Stimulated activated CD4-positive, alpha-beta T cell treated with anti-CD3 and anti-CD28 coated beads, Interleukin-1b, Interleukin-23, amount 100 ng/mL, for 48 hours (primary cell): ENCODE measurements around the gene CCDC110.

Experiments
- DNase-seq: peaks from one replicate; pipeline ENCODE4 v3.0.0-alpha.2; 2020

CCDC110 gene

DNA sequence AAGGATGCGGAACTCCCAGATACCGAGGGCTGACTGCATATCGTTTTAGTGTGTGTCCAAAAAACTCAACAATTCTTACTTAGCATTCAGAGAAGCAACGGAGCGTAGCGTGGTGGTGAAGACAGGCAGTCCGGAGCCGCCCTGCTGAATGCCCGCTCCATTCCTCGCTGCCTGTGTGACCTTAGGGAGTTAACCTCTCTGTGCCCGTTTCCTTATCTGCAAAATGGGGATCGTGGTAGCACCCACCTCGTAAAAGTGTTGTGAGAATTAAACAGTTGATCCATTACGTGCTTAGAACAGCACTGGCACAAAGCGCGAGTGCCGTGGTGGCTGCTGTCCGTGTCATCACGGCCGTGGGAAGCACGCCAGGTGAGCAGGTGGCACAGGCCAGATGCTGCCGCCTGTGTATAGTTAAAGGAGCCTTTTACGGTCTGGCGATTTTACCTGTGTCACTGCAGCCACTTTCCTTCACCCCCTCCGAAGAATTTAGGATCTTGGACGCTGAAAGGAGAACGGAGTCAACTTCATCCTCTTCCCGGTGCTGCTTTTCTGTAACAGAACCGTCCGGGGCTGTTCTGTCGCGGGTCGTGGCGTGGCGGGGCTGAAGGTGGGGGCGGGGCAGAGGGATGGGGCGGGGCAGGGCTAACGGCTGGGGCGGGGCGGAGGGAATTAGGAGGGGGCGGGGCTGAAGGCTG lies 885 bp downstream of the CCDC110 start:
- DNase-seq, result peak; percentile 18

DNA sequence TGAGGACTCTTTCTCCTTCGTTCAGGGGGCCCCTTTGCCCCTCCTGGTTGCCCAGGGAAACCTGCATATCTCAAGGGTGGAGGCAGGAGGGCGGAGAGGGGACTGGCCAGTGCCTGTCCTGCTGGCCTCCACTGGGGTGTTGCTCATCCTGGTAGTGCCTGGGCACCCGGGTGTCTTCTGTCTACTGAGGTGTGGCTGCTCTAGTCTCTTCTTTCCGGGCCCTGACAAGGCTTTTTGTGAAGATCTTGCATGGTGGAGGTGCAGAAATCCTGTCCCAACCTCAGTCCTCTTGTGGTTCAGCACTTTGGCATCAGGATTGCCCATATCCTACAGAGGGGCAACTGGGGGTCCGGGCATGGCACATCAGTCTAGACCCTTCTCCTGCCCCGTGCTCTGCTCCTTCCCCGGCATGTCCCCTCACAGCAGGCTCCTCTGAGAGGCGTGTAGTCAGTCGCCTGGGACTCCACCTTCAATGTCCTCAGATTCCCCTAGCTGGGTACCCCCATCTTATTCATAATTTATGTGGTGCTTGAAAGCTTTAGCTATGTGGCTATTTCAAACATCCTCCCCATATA lies 1.9 kb downstream of the CCDC110 start:
- DNase-seq, result no peak

DNA sequence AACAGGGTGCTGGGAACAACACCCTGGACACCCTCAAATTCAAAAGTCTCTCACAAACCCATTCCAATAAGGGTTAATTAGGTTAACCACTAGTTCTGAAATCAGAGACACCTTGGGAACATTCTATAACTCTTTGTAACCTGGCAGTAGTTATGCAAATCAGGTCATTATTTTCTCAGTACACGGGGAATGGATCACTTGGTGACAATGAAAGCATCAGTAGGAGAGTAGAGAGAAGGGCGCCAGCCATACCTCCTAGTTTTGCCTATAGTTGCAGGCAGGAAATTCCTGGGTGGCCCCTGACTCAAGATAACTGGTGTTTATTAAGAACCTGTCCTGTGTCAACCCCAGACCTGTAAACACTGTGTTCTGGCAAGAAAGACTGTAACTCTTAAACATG lies 2.5 kb downstream of the CCDC110 start:
- no peak for DNase-seq

DNA sequence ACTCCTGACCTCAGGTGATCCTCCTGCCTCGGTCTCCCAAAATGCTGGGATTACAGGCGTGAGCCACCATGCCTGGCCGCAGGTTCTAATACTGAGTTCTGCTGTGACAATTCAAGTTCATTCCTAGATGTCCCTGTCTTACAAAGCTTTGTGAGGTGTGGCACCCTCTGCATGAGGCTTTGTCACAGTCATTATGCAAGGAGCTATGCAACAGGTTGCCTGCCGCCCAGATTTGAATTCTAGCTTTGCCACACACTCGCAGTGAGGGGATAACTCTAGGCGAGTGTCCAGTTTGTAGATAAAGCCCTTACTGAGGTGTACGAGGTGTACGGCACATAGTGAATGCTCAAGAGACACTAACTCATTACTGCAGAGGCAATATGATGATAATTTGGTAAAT lies 3.5 kb downstream of the CCDC110 start:
- DNase-seq, result no peak

DNA sequence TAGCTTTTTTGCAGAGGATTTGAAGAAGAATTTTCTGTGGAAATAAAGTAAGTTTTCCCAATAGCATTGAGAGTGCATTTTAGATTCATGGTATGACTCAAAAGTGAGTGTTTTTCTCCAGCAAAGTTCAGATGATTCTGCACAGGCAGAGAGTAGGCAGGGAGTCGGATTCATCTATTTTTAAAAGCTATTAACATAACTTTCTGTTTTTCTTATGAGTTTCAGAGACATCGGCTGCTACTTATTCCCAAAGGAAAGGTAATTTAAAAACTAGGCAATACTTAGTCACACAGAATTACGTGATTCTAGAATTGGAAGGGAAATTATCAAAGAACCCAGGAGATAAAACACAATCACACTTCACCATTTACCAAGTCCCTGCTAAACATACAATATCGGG lies 4.4 kb downstream of the CCDC110 start:
- DNase-seq, result no peak

DNA sequence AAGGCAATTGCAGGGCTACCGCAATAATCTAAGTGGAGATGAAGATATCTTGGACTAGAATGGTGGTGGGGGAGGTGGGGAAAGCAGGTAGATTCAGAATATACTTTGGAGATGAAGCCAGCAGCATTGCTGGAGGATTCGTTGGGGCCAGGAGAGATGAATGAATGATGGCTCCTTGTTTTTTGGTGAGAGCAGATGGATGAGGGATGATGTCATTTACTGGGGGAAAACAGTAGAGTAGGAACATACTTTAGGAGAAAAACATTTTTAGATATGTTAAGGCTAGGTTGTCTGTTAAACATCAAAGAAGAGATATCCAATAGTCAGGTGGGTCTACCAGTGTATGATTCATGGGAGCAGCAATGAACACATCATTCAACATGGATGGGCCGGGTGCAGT lies 5.8 kb downstream of the CCDC110 start:
- no peak for DNase-seq

DNA sequence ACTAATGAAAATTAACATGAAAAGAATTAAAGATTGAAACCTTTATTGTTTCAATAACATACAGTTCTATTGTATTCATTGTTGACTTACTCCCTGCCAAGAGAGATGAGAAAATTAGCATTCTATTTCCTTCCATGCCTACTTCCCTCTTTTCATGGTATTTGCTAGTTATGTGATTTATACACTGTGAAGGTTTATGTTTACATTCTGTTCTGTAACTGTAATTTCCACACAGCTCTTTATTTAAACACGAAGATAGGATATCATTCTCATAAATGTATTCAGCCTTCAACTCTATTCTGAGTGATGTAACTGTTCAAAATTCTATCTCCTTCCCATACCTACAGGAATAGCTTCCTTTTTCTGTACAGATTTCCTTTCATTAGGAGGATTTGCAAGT lies 6.6 kb downstream of the CCDC110 start:
- no peak for DNase-seq

DNA sequence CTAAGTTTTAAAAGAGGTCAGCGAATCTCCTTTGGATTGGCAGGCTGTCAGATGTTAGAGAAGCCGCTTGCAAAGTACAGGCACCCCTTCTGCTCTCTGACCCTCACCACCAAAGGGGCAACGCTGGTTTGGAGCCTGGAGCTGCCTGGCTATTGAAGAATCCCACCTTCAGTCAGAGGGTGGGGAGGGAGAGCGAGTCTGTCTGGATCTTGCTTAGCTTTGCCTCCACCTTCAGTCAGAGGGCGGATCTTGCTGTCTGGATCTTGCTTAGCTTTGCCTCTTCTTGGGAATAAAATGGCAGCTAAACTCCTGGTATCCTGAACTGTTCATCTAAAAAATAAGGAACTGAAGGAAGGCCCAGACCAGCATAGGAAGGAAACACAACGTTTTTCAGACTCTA lies 7.3 kb downstream of the CCDC110 start:
- DNase-seq, result no peak

DNA sequence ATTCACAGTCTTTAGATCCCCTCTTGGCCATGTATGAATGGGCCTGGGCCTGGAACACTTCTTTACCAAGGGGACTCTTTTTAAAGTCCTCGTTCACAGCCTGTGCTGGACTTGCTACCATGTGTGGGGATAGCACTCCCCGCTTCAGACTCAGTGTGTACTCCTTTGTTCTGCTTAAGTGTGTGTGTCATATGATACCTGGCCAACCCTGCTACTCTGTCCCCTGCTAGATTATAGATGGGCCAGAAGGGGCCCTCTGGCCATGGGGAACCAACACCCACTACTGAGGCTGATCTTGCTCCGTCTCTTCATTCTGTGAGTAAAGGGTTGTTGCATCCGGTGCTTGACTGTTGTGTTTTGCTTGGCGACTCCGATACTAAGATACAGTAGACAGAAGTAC lies 8.0 kb downstream of the CCDC110 start:
- DNase-seq, result no peak

DNA sequence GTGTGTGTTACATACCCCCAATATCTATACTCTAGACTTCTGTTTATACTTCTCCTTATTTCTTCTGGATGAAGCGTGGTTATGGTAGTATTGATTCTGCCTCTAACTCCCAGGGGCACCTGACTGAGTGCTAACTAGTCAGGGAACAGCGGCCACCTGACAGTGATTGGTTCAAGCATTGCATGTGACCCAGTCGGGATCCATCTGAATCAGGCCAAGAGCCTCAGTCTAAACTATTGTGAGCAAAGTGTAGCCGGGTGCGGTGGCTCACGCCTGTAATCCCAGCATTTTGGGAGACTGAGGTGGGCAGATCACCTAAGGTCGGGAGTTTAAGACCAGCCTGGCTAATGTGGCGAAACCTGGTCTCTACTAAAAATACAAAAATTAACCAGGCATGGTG lies 10.0 kb downstream of the CCDC110 start:
- no peak for DNase-seq

DNA sequence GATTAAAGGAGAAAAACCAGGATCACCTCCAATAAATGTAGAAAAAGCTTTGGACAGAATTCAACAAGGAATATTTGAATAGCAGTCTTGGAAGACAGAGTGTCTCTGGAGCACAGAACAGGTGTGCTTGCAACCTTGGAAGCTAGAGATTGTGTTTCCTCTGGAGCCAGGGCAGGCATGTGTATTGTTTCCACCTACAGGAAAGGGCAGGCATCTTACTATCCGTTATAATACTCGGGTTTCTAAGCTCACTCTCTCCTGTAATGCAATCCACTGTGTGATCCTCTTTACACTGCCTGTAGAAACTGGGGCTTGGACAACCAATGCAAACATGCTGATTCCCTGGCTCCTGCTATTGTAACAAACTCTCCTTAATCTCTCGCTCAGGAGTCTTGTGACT lies 14.4 kb downstream of the CCDC110 start:
- no peak for DNase-seq

DNA sequence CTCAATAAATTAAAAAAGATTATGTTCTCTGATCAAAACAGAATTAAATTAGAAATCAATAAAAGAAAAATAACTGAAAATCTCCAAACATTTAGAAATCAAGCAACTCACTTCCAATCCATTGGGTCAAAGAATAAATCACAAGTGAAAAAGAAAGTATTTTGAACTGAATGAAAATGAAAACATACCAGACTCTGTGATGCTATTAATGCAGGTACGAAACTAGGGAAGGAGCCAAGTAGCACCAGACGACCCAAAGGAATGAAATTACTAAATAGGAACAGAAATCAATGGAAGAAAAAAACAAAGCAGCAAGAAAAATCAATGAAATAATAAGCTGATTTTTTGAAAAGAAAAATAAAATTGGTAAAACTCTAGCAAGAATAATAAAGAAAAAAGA lies 15.4 kb downstream of the CCDC110 start:
- DNase-seq, result no peak

DNA sequence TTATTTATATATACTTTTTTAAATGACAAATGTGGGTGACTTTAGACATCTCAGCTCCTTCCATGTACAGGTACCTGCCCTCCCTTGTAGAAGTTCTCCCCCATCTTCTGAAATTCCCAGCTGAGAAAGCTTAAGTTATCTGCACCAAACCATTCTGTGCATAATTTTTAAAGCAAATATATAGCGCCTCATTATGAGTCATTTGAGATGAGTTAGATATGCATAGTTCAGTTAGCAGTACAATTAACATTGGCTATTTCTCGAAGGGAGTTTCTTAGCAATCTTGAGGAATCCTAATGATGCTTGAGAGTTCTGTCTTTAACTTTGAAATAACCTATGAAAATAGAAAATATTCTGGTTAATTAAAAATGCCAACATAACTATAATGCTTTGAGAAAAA lies 26.3 kb downstream of the CCDC110 start:
- DNase-seq, result no peak

DNA sequence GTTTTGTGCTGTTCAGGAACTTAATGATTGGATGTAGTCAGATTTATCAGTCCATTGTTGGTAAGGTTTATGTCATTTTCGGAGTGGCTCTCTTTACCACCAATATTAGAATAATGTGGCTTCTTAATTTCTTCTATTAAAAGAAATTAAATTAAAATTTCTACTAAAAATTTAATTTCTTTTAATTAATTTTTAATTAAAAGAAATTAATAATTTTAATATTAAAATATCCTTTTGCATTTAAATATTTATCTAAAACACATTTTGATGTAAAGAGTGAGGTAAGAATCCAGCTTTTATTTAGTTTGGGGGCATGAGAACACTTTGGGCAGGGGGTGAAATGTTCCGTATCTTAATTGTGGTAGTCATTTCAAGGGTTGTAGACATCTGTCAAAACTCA lies 30.1 kb downstream of the CCDC110 start:
- DNase-seq, result no peak

DNA sequence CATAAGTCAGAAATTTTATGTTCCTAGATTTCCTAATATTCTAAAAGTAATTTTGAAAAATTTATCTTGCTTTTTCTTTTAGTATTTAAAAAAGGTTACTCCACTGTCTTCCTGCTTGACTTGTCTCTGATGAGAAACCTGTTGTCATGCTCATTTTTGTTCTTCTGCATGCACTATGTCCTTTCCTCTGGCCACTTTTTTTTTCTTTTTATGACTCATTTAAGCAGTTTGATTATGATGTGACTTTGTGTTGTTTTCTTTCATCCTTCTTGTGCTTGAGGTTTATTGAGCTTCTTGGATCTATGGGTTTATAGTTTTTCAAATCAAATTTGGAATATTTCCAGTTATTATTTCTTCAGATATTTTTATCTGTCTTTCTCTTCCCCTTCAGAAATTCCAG lies 33.7 kb downstream of the CCDC110 start:
- DNase-seq, result no peak

DNA sequence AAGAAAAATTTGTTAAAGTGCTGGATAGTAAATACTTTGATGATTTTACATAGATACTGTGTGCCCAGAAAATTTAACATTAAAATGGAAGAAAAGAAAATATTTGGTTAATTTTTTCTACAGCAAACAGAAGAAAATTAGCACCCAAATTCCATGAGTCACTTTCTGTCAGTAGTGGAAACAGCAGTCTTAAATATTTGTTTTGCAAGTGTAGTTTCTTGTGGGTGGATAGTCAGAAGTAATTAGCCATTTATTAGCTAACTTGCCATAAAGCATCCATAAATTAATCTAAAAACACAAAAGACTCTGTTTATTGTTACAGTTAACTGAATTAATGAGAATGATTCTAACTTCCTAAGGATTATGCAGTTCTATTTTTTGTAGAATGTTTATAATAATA lies 36.1 kb downstream of the CCDC110 start:
- no peak for DNase-seq

DNA sequence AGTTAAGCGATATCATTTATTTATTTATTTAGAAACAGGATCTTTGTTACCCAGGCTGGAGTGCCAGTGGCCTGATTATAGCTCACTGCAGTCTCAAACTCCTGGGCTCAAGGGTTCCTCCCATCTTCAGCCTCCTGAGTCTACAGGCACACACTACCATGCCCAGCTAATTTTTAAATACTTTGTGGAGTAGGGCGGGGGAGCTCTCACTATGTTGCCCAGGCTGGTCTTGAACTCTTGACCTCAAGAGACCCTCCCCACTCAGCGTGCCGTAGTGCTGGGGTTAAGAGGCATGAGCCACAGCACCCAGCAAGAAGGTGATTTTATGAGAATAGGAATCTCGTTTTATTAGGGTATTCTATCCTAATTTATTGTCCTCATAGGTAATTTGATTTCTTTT lies 41.9 kb downstream of the CCDC110 start:
- no peak for DNase-seq

DNA sequence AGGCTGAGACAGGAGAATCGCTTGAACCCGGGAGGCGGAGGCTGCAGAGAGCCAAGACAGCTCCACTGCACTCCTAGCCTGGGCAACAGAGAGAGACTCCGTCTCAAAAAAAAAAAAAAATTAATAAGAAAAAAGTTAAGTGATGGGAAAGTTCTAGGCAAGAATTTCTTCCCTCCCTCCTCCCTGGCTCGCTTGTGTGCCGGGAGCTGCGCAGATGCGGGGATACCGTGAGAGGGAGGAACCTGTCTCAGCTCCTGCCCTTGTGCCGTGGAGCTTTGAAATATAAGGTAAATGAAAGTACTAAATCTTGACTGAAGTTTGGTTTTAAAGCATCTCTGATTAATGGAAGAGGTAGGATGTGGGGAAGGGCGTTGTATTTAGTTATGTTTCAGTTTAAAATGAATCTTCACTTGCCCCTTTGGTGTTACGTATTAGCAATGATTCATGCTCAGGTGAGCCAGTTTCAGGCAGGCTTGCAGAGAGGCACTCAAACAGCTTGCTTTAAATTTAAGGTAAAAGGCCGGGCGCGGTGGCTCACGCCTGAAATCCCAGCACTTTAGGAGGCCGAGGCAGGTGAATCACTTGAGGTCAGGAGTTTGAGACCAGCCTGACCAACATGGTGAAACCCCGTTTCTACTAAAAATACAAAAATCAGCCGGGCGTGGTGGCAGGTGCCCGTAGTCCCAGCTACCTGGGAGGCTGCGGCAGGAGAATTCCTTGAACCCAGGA lies 44.4 kb downstream of the CCDC110 start:
- DNase-seq, result no peak

DNA sequence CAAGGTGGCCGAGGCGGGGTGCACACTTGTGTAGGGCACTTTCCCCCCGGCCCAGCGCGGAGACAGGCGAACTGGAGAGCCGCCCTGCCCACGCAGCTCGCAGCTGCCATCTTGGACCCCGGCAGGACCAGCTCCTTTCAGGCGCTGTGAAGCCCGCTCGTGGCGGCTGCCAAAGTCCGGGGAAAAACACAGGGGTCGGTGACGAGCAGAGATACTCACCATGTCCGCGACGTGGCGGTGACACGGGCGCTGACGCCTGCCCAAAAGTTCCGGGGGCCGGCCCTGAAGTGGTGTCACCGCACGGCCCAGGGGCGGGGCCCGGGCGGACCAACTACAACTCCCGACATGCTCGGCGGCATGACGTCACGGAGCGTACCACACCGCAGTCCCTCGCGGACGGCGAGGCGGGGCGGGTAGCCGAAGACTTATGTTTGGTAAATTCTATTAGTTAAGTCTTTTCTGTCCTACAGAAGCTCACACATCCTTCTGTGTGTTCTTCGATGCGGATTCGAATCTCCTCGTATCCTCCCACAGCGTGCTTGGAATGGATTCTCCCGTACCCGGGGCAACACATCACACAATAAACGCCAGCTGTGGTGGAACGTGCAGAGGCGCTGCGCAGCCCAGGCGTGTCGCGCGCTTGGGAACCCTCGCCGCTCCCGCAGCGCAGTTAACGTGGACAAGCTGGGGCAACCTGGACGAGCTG lies 45.7 kb downstream of the CCDC110 start, which contains the start of gene UFSP2:
Gene UFSP2, minus strand, starts transcription at position 318 of the 706 bp plus-strand sequence. Its CDS starts 96 bp downstream, at position 222.
- DNase-seq, result peak; percentile 84

DNA sequence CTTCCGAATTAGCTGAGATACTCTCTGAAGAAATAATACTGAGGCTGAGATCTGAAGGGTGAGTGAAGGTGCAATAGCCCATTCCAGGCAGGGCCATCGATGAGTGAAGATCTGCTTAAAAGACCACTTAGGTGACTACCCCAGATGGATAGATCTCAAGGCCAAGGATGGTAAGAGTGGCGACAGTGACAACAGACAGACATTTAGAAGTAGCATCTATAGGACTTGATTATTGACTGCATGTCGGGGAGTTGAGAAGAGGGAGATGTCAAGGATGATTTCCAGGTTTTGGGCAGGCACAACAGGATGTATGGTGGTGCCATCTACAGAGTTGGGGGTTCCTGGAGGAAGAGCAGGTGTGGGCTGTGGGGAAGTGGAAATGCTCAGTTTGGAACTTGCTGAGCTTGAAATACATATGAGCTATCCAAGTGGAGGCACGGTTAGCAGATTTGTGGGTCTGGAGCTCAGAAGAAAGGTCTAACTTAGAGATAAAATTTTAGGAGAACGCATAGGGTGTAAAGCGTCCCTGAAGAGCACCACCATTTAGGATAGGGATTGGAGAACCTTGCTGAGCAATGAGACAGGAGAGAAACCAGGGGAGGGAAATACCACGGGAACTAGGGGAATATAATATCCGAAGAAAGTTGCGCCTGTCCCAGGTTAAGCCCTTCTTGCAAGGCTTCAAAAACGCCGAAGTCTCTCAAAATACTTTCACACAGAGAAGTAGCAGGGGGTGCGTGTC lies 46.5 kb downstream of the CCDC110 start:
- DNase-seq, result no peak

DNA sequence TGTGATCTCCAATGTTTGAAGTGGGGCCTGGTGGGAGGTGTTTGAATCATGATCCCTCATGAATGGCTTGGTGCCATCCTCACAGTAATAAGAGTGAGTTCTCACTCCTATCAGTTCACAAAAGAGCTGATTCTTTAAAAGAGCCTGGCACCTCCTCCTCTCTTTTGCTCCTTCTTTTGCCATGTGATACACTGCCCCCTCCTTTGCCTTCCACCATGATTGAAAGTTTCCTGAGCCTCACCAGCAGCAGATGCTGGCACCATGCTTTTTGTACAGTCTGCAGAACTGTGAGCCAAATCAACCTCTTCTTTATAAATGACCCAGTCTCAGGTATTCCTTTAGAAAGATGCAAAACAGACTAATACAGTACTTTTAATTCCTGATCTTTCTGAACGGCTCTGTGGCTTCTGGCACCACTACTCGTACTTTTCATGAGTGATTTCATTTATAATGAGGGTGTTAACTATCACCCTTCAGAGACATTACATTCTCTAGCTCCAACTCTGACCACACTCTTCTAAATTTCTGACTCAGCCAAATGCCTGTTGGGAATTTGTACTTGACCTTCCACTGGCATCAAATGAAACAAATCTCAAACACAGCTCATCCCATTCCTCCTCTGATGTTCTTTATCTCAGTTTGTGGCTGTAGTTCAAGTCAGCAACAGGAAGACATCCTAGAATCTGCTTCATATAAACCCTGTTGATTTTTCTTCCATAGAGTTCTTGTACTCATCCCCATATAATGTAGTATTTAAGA lies 50.0 kb downstream of the CCDC110 start:
- no peak for DNase-seq

DNA sequence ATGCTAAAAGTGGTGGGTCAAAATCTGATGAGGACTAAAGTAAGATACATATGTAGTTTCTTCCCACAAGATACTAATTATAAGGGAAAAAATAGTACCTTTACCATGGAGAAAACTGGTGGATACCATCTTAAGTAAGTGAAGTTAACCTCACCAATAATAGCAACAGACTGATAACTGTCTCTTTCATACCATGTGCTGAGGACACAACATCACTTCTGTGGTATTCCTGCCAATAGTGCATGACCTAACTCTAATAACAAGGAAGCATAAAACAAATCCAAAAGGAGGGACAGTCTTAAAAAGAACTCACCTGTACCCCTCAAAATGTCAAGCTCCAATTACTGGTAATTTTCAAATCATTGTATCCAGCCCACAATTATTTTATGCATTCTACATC lies 54.6 kb downstream of the CCDC110 start:
- DNase-seq, result no peak
